H9 (cell line): ENCODE data around the gene LZTS3. TPM values are rescaled to one million over a fixed set of nuclear protein-coding genes. Genes with fewer than 3 reads are reported as not detected.

ENCODE experiments used
- DNase-seq: peaks from one replicate; pipeline ENCODE4 v3.0.0-alpha.2; 2017
- H2AFZ ChIP-seq: one replicate; pipeline ENCODE4 v1.6.1; 2013; ENCODE audit warnings: mild to moderate bottlenecking, low read length, control low read depth, moderate library complexity
- H2AK5ac ChIP-seq: 2 replicates; pipeline ENCODE4 v1.6.1; 2013; ENCODE audit warnings: low read length, control low read depth, mixed read lengths; ENCODE audit not compliant: insufficient read length
- H2BK120ac ChIP-seq: one replicate; pipeline ENCODE4 v1.6.1; 2013; ENCODE audit warnings: low read depth, mild to moderate bottlenecking, low read length, control low read depth, inconsistent platforms; ENCODE audit not compliant: poor library complexity, severe bottlenecking
- H2BK12ac ChIP-seq: 2 replicates; pipeline ENCODE4 v1.6.1; 2013; ENCODE audit warnings: low read length, control low read depth, mixed read lengths, low read depth; ENCODE audit not compliant: insufficient read length
- H2BK15ac ChIP-seq: 2 replicates; pipeline ENCODE4 v1.6.1; 2013; ENCODE audit warnings: low read depth, low read length, control low read depth
- H2BK20ac ChIP-seq: one replicate; pipeline ENCODE4 v1.6.1; 2013; ENCODE audit warnings: low read depth, mild to moderate bottlenecking, low read length, control low read depth, inconsistent platforms; ENCODE audit not compliant: poor library complexity, severe bottlenecking
- H2BK5ac ChIP-seq: 2 replicates; pipeline ENCODE4 v1.6.1; 2013; ENCODE audit warnings: low read length, control low read depth, mixed read lengths; ENCODE audit not compliant: insufficient read length
- H3K14ac ChIP-seq: 2 replicates; pipeline ENCODE4 v1.6.1; 2013; ENCODE audit warnings: low read length, control low read depth; ENCODE audit not compliant: insufficient read depth
- H3K18ac ChIP-seq: 2 replicates; pipeline ENCODE4 v1.6.1; 2013; ENCODE audit warnings: low read depth, mild to moderate bottlenecking, mixed read lengths, low read length, control low read depth; ENCODE audit not compliant: insufficient read length
- H3K23ac ChIP-seq: 2 replicates; pipeline ENCODE4 v1.6.1; 2013; ENCODE audit warnings: low read length, control low read depth, mixed read lengths, low read depth; ENCODE audit not compliant: insufficient read length
- H3K23me2 ChIP-seq: 2 replicates; pipeline ENCODE4 v1.6.1; 2013; ENCODE audit warnings: low read depth, mild to moderate bottlenecking, mixed read lengths, low read length, control low read depth; ENCODE audit not compliant: insufficient read length, poor library complexity, severe bottlenecking
- H3K27ac ChIP-seq: 2 replicates; pipeline ENCODE4 v1.5.1; 2013; ENCODE audit warnings: low read length, control low read depth, mixed read lengths, low read depth; ENCODE audit not compliant: insufficient read length
- H3K27me3 ChIP-seq: 2 replicates; pipeline ENCODE4 v1.6.1; 2013; ENCODE audit warnings: low read length, control low read depth, inconsistent platforms; ENCODE audit not compliant: insufficient read depth
- H3K4ac ChIP-seq: 2 replicates; pipeline ENCODE4 v1.6.1; 2013; ENCODE audit warnings: low read depth, mild to moderate bottlenecking, control low read depth, inconsistent platforms, low read length, moderate library complexity
- H3K4me1 ChIP-seq: 2 replicates; pipeline ENCODE4 v1.6.1; 2013; ENCODE audit warnings: low read length, control low read depth, inconsistent platforms; ENCODE audit not compliant: insufficient read depth
- H3K4me2 ChIP-seq: 2 replicates; pipeline ENCODE4 v1.6.1; 2013; ENCODE audit warnings: low read length, control low read depth, mixed read lengths; ENCODE audit not compliant: insufficient read length, insufficient read depth
- H3K56ac ChIP-seq: 2 replicates; pipeline ENCODE4 v1.6.1; 2013; ENCODE audit warnings: low read depth, mild to moderate bottlenecking, mixed read lengths, low read length, control low read depth; ENCODE audit not compliant: insufficient read length
- H3K79me1 ChIP-seq: 2 replicates; pipeline ENCODE4 v1.6.1; 2013; ENCODE audit warnings: low read depth, mild to moderate bottlenecking, moderate library complexity, low read length, control low read depth, inconsistent platforms; ENCODE audit not compliant: insufficient read depth, poor library complexity, severe bottlenecking
- H3K79me2 ChIP-seq: 2 replicates; pipeline ENCODE4 v1.6.1; 2013; ENCODE audit warnings: low read length, control low read depth, inconsistent platforms; ENCODE audit not compliant: insufficient read depth
- H3K9ac ChIP-seq: 2 replicates; pipeline ENCODE4 v1.6.1; 2013; ENCODE audit warnings: low read length, control low read depth, mixed read lengths; ENCODE audit not compliant: insufficient read length; ENCODE audit errors: extremely low read depth
- H3K9me3 ChIP-seq: one replicate; pipeline ENCODE4 v1.6.1; 2013; ENCODE audit warnings: low read depth, low read length, inconsistent platforms; ENCODE audit not compliant: control insufficient read depth
- H3T11ph ChIP-seq: one replicate; pipeline ENCODE4 v1.6.1; 2013; ENCODE audit warnings: mild to moderate bottlenecking, low read length, control low read depth, inconsistent platforms
- H4K20me1 ChIP-seq: one replicate; pipeline ENCODE4 v1.6.1; 2013; ENCODE audit not compliant: control insufficient read depth, insufficient read length, insufficient read depth
- H4K5ac ChIP-seq: 2 replicates; pipeline ENCODE4 v1.6.1; 2013; ENCODE audit warnings: low read depth, mild to moderate bottlenecking, mixed read lengths, low read length, control low read depth; ENCODE audit not compliant: insufficient read length
- H4K8ac ChIP-seq: replicated peaks from 2 replicates; pipeline ENCODE4 v1.6.1; 2013; ENCODE audit warnings: low read length, control low read depth, mixed read lengths, low read depth; ENCODE audit not compliant: insufficient read length
- H4K91ac ChIP-seq: 2 replicates; pipeline ENCODE4 v1.6.1; 2013; ENCODE audit warnings: low read depth, mild to moderate bottlenecking, moderate library complexity, mixed read lengths, low read length, control low read depth; ENCODE audit not compliant: insufficient read length
- H3K27ac Mint-ChIP-seq, 3 experiments: 2 replicates in 2 of 3; 3 replicates in 1 of 3; pipeline ENCODE4 v1.8.0; 2020 to 2021; ENCODE audit warnings: mixed read lengths in 3 of 3, mild to moderate bottlenecking in 1 of 3, moderate library complexity in 1 of 3
- H3K27me3 Mint-ChIP-seq: 2 replicates; pipeline ENCODE4 v1.8.0; 2021; ENCODE audit warnings: low read depth, mild to moderate bottlenecking, moderate library complexity, mixed read lengths
- H3K36me3 Mint-ChIP-seq, 3 experiments: 2 replicates in 2 of 3; 3 replicates in 1 of 3; pipeline ENCODE4 v1.8.0; 2020 to 2021; ENCODE audit warnings: low read depth in 3 of 3, mixed read lengths in 3 of 3; ENCODE audit not compliant: insufficient read depth in 1 of 3
- H3K4me1 Mint-ChIP-seq, 2 experiments: 2 replicates each; pipeline ENCODE4 v1.8.0; 2020; ENCODE audit warnings: mixed read lengths in 2 of 2
- H3K4me3 Mint-ChIP-seq, 2 experiments: 2 replicates in 1 of 2; 3 replicates in 1 of 2; pipeline ENCODE4 v1.8.0; 2020 to 2021; ENCODE audit warnings: mild to moderate bottlenecking in 2 of 2, mixed read lengths in 2 of 2, moderate library complexity in 1 of 2
- H3K9me3 Mint-ChIP-seq, 2 experiments: 2 replicates in 1 of 2; 3 replicates in 1 of 2; pipeline ENCODE4 v1.8.0; 2020; ENCODE audit warnings: mild to moderate bottlenecking in 2 of 2, mixed read lengths in 2 of 2, moderate library complexity in 1 of 2
- CTCF ChIP-seq: fragments of 200-600 bp; sonication (generic); conservative IDR thresholded peaks from 3 replicates; pipeline ENCODE4 v1.8.0; 2021; ENCODE audit warnings: antibody characterized with exemption, mild to moderate bottlenecking
- WGBS: extraction: QIAGEN DNeasy Blood & Tissue Kit; methylation state at CpG from one replicate; pipeline ENCODE4 v1.1.7; 2013; ENCODE audit warnings: missing lambda C conversion rate, low lambda C conversion rate, mixed read lengths; ENCODE audit not compliant: insufficient read length; ENCODE audit errors: extremely low coverage; 5-methylcytosine and 5-hydroxymethylcytosine counted together
- total RNA-seq: library from RNA; stranded (reverse); gene quantifications from 2 replicates; pipeline ENCODE4 v1.2.1, GENCODE V29; 2021

LZTS3 gene
- total RNA-seq, 1 experiment from 2014 or later = 20.8 TPM

GRCh38 chr20:3166338-3166912, 6.9 kb downstream of the LZTS3 start:
- Histone ChIP-seq H2AFZ (no peak overlapping the region), H3K23ac (no peak overlapping the region), H3K9me3 (no peaks in the 10 kb centered on the region), H3K9ac (no peak overlapping the region), H2BK15ac (no peak overlapping the region), H3T11ph (no peak overlapping the region), H4K91ac (no peak overlapping the region), H3K79me1 (no peaks in the 10 kb centered on the region), H3K4me1 (no peaks in the 10 kb centered on the region; the same call in 1 of the 2 replicates), H3K4ac (no peak overlapping the region), H3K27ac (no peak overlapping the region), H3K27me3 (no peaks in the 10 kb centered on the region), H3K23me2 (peaks cover 9% of the 10 kb centered on the region), H3K79me2 (no peaks in the 10 kb centered on the region), H3K18ac (no peak overlapping the region), H2BK5ac (no peak overlapping the region), H3K14ac (no peak overlapping the region), H4K8ac (no peak overlapping the region), H4K5ac (no peak overlapping the region), H3K56ac (no peak overlapping the region), H2BK120ac (no peak overlapping the region), H3K4me2 (no peak overlapping the region), H4K20me1 (no peaks in the 10 kb centered on the region), H2AK5ac (no peak overlapping the region), H2BK12ac (no peak overlapping the region), H2BK20ac (no peak overlapping the region)
- no peak for TF ChIP-seq CTCF
- Mint-ChIP-seq H3K27ac (no peak overlapping the region; a peak in 1 of 7 replicates), H3K27me3 (peaks cover 6% of the 10 kb centered on the region; the same call in 1 of the 2 replicates), H3K4me3 (no peak overlapping the region), H3K9me3 (no peaks in the 10 kb centered on the region; a peak in 1 of 5 replicates), H3K36me3 (peaks cover 7 to 24% (median 7%) of the 10 kb centered on the region in 3 experiments; a peak in 5 of 7 replicates), H3K4me1 (peaks cover 17 to 34% of the 10 kb centered on the region in 2 experiments)
- WGBS = no CpG with 5 or more reads among the region's 13 CpGs
- no peak for DNase-seq
